SJSA1 (cell line): ENCODE measurements around the gene FUZ. TPM values are rescaled to one million over a fixed set of nuclear protein-coding genes. Genes with fewer than 3 reads are reported as not detected.

Source experiments
- DNase-seq, 2 experiments: peaks; one replicate each; pipeline ENCODE4 v3.0.0-alpha.2; 2015 to 2020; ENCODE audit warnings: low spot score in 2 of 2, low read depth in 1 of 2
- H3K27ac ChIP-seq: fragments of 250-450 bp; sonication (Bioruptor Pico); 2 replicates; pipeline ENCODE4 v1.5.1; 2020; ENCODE audit warnings: mild to moderate bottlenecking, moderate library complexity
- H3K27me3 ChIP-seq: fragments of 250-450 bp; sonication (Bioruptor Pico); replicated peaks from 2 replicates; pipeline ENCODE4 v1.5.1; 2020; ENCODE audit warnings: mild to moderate bottlenecking, moderate library complexity
- H3K36me3 ChIP-seq: fragments of 250-450 bp; sonication (Bioruptor Pico); 2 replicates; pipeline ENCODE4 v1.5.1; 2020; ENCODE audit warnings: mild to moderate bottlenecking
- H3K4me1 ChIP-seq: fragments of 250-450 bp; sonication (Bioruptor Pico); replicated peaks from 2 replicates; pipeline ENCODE4 v1.6.1; 2021; ENCODE audit warnings: mild to moderate bottlenecking
- H3K4me3 ChIP-seq: fragments of 250-450 bp; sonication (Bioruptor Pico); 2 replicates; pipeline ENCODE4 v1.5.1; 2020; ENCODE audit warnings: mild to moderate bottlenecking
- H3K9me3 ChIP-seq: fragments of 250-450 bp; sonication (Bioruptor Pico); replicated peaks from 2 replicates; pipeline ENCODE4 v1.5.1; 2020; ENCODE audit warnings: mild to moderate bottlenecking
- total RNA-seq: library from RNA; depleted of rRNA; stranded (reverse); fragments of >200 nt; shearing (Covaris generic); gene quantifications from 2 replicates; pipeline ENCODE4 v1.2.3, GENCODE V29; 2014

FUZ gene
- total RNA-seq, 1 experiment from 2014 or later: 10.0 TPM

GRCh38 chr19:49781394-49781793 is 31.7 kb downstream of the FUZ start:
- no peak overlapping the region for H3K4me3 ChIP-seq
- no peaks in the 10 kb centered on the region for H3K9me3 ChIP-seq
- H3K27me3 ChIP-seq: no peaks in the 10 kb centered on the region
- H3K36me3 ChIP-seq: peaks cover 59% of the 10 kb centered on the region
- no peak for DNase-seq
- H3K27ac ChIP-seq: no peak overlapping the region
- H3K4me1 ChIP-seq: no peaks in the 10 kb centered on the region

DNA sequence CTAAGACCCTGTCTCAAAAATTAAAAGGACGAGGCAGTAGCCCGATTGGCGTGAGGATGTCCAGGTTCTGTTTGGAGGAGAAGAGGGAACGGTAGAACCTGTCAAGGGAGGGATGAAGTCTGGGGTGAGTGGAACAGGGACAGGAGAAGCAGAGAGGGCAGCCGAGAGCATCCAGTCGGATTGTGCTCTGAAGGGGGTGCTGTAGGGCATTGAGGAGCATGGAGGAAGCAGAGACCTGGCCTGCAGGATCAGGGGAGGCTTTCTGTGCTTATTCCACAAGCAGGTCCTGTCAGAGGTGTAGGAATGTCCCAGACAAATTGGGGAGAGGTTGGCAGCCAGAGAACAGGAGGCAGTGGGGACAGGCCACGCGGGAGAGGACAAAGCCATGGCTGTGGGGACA is 32.2 kb downstream of the FUZ start:
- no peak for DNase-seq
- Histone ChIP-seq H3K4me3 (no peak overlapping the region), H3K27ac (no peak overlapping the region), H3K9me3 (no peaks in the 10 kb centered on the region), H3K36me3 (peaks cover 59% of the 10 kb centered on the region), H3K4me1 (no peaks in the 10 kb centered on the region), H3K27me3 (no peaks in the 10 kb centered on the region)

DNA sequence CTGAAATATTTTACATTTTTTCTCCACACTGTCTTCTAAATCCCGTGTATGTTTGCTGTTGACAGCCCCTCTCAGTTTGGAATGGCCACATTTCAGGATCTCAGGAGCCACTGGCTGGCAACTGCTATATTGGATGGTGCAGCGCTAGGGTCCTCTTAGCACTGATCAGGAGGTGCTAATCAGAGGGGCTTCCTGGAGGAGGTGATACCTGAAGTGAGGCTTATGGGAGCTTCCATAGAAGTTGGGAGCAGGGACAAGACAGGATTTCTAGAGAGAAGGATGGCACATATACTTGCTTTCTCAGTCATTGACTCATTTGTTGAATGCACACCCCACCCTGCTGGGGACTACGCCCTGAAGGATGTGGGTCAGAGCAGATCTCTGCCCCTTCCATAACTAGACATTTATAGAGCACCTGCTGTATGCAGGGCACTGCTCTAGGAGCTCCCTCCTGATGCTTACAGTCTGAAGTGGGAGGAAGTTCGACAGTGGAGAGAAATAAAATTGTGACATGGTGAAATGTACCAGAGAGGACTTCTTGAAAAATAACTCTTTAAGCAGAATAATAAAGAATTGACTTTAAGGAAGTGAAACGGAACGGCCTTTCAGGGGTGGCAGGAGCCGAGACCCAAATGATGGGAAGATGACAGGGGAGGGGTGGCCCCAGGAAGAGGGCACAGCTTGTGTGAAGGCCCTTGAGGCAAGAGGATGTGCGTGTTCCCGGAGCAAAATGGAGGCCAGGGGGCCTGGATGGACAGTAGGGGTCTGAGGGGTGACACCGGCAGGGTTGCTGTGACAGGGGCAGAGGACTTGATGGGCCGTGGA is 33.1 kb downstream of the FUZ start:
- Histone ChIP-seq H3K27ac (no peak overlapping the region), H3K4me3 (no peak overlapping the region), H3K4me1 (no peaks in the 10 kb centered on the region), H3K27me3 (no peaks in the 10 kb centered on the region), H3K36me3 (peaks cover 56% of the 10 kb centered on the region), H3K9me3 (no peaks in the 10 kb centered on the region)
- no peak for DNase-seq

DNA sequence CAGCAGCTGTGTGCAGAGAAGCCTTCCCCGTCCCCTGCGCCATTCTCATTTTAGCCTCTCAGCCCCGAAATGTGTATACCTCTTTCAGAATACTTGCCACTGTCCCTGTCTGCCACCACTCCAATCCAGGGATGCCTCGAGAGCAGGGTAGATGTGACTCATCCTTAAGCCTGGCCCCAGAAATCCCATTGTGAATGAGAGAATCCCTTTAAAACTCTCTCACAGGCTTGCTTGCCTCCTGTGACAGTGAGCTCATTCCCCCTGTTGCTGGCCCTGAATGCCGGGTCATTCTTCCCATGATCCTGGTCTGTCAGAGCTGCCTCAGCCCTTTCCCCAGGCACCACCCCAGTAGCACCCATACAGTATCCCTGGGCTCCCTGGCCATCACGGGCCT is 36.7 kb downstream of the FUZ start:
- Histone ChIP-seq H3K4me3 (no peak overlapping the region), H3K4me1 (no peaks in the 10 kb centered on the region), H3K36me3 (peaks cover 41% of the 10 kb centered on the region), H3K9me3 (no peaks in the 10 kb centered on the region), H3K27ac (no peak overlapping the region), H3K27me3 (no peaks in the 10 kb centered on the region)
- no peak for DNase-seq

GRCh38 chr19:49775742-49776370 is 37.2 kb downstream of the FUZ start:
- Histone ChIP-seq H3K36me3 (peaks cover 38% of the 10 kb centered on the region), H3K9me3 (no peaks in the 10 kb centered on the region), H3K4me3 (no peak overlapping the region), H3K4me1 (no peaks in the 10 kb centered on the region), H3K27ac (no peak overlapping the region), H3K27me3 (no peaks in the 10 kb centered on the region)
- DNase-seq: no peak

- DNase-seq: no peak
- Histone ChIP-seq H3K27ac (no peak overlapping the region), H3K36me3 (peaks cover 37% of the 10 kb centered on the region; the same call in 1 of the 2 replicates), H3K27me3 (no peaks in the 10 kb centered on the region), H3K4me3 (no peak overlapping the region), H3K9me3 (no peaks in the 10 kb centered on the region), H3K4me1 (no peaks in the 10 kb centered on the region)
Observed at GRCh38 chr19:49774969-49775368, 38.1 kb downstream of the FUZ start.

- no peak overlapping the region for H3K27ac ChIP-seq
Observed at GRCh38 chr19:49773663-49774350, 39.3 kb downstream of the FUZ start.

DNA sequence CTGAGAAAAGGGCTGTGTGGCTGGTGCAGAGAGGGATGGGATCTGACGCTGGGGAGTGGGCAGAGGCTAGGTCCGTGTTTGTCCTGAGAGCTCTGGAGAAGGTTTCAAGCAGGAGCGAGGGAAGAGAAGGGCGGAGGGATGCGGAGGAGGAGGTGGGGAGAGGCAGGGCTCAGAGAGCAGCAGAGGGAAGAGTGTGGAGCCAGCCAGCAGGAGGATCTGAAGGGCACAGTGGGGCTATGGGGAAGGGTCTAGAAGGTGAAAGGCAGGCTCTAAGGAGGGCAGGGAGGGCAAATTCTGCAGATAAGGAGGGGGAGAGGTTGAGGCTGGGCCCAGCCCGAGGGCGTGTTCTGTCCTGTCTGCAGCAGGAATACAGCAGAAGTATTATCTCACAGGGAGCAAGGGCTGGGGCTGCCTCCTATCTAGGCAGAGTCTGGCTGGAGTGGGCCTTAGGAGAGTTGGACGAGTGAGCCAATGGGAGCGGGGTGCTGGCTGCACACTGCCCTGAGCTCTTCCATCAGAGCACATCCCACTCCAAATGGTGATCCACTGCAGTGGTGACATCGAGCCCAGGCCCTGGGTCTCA is 40.2 kb downstream of the FUZ start:
- Histone ChIP-seq H3K27ac (no peak overlapping the region), H3K4me1 (peaks cover 6% of the 10 kb centered on the region), H3K36me3 (peaks cover 45% of the 10 kb centered on the region), H3K9me3 (no peaks in the 10 kb centered on the region), H3K4me3 (no peak overlapping the region), H3K27me3 (no peaks in the 10 kb centered on the region)
- no peak for DNase-seq

More at GRCh38 chr19:49773663-49774350, 39.3 kb downstream of the FUZ start:
- no peak for DNase-seq
- peaks cover 40% of the 10 kb centered on the region; the same call in 1 of the 2 replicates for H3K36me3 ChIP-seq
- H3K9me3 ChIP-seq: no peaks in the 10 kb centered on the region
- no peaks in the 10 kb centered on the region for H3K27me3 ChIP-seq
- H3K4me3 ChIP-seq: no peak overlapping the region
- no peaks in the 10 kb centered on the region for H3K4me1 ChIP-seq

DNA sequence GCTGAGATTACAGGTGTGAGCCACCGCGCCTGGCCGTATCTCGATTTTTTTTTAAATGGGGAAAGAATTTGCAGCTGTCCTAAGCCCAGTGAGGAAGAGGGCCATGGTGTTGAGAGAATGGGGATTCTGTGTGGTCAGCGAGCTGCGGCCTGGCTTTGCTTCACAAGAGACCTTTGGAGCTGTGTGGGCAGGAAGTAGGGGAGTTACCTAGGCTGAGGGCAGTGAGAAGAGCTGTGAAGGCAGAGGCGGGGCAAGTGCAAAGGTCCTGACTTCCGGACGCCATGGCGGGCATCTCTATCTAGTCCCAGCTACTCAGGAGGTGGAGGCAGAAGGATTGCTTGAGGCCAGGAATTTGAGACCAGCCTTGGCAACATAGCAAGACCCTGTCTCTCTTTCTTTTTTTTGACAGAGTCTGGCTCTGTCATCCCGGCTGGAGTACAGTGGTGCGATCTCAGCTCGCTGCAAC is 41.4 kb downstream of the FUZ start:
- H3K27ac ChIP-seq: no peak overlapping the region
- peaks cover 45% of the 10 kb centered on the region for H3K36me3 ChIP-seq
- H3K27me3 ChIP-seq: no peaks in the 10 kb centered on the region
- no peak for DNase-seq
- no peak overlapping the region for H3K4me3 ChIP-seq
- H3K4me1 ChIP-seq: peaks cover 10% of the 10 kb centered on the region
- no peaks in the 10 kb centered on the region for H3K9me3 ChIP-seq

- DNase-seq: no peak
Observed at GRCh38 chr19:49770529-49770928, 42.6 kb downstream of the FUZ start.

GRCh38 chr19:49767967-49768581 is 45.0 kb downstream of the FUZ start:
- peaks cover 20% of the 10 kb centered on the region for H3K4me1 ChIP-seq
- H3K27me3 ChIP-seq: no peaks in the 10 kb centered on the region
- peak overlapping the region; percentile 76; the same call in 1 of the 2 replicates for H3K27ac ChIP-seq
- DNase-seq: no peak
- peaks cover 24% of the 10 kb centered on the region for H3K36me3 ChIP-seq
- H3K4me3 ChIP-seq: peak overlapping the region; percentile 66
- no peaks in the 10 kb centered on the region for H3K9me3 ChIP-seq

More at GRCh38 chr19:49770529-49770928, 42.6 kb downstream of the FUZ start:
- Histone ChIP-seq H3K36me3 (peaks cover 33% of the 10 kb centered on the region), H3K4me3 (no peak overlapping the region), H3K27ac (no peak overlapping the region), H3K4me1 (peaks cover 16% of the 10 kb centered on the region), H3K27me3 (no peaks in the 10 kb centered on the region), H3K9me3 (no peaks in the 10 kb centered on the region)

- Histone ChIP-seq H3K4me1 (peaks cover 20% of the 10 kb centered on the region), H3K4me3 (peak overlapping the region; percentile 66), H3K27ac (peak overlapping the region; percentile 76), H3K27me3 (no peaks in the 10 kb centered on the region), H3K36me3 (peaks cover 21% of the 10 kb centered on the region), H3K9me3 (no peaks in the 10 kb centered on the region)
- DNase-seq: peak in 1 of 2 experiments; percentile 33
Observed at GRCh38 chr19:49767381-49767780, 45.7 kb downstream of the FUZ start.

DNA sequence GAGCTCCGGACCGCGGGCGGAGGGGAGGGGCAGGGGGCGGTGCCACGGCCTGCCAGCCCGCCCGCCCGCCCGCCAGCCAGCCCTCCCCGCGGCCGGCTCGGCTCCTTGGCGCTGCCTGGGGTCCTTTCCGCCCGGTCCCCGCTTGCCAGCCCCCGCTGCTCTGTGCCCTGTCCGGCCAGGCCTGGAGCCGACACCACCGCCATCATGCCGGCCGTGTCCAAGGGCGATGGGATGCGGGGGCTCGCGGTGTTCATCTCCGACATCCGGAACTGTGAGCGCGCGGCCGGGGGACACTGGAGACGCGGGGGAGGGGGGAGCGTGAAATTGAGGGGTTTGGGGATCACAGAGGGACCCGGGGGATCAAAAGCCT is 46.2 kb downstream of the FUZ start, which contains the start of gene AP2A1:
AP2A1 (plus strand) TSS at position 72 of the 370 bp plus-strand sequence; CDS start at position 205, 133 bp downstream.
- peak within 1 kb of the TSS; percentile 66 for H3K4me3 ChIP-seq
- peaks cover 21% of the 10 kb centered on the region for H3K36me3 ChIP-seq

More for the DNA sequence above, 46.2 kb downstream of the FUZ start, which contains the start of gene AP2A1:
- Histone ChIP-seq H3K27me3 (no peaks in the 10 kb centered on the region), H3K27ac (peak within 1 kb of the TSS; percentile 76), H3K9me3 (no peaks in the 10 kb centered on the region), H3K4me1 (peaks cover 20% of the 10 kb centered on the region)
- DNase-seq: no peak
